BE2C (cell line): ENCODE data around the gene RAMP2.

Experiments
- DNase-seq: peaks from one replicate; pipeline ENCODE4 v3.0.0-alpha.2; 2020
- H3K27me3 ChIP-seq: fragments of 250-450 bp; sonication (Bioruptor Pico); 2 replicates; pipeline ENCODE4 v1.5.1; 2020; ENCODE audit warnings: mild to moderate bottlenecking
- H3K36me3 ChIP-seq: fragments of 250-450 bp; sonication (Bioruptor Pico); 2 replicates; pipeline ENCODE4 v1.5.1; 2020; ENCODE audit warnings: mild to moderate bottlenecking
- H3K4me1 ChIP-seq: fragments of 250-450 bp; sonication (Bioruptor Pico); 2 replicates; pipeline ENCODE4 v1.5.1; 2020
- H3K4me3 ChIP-seq: 2 replicates; pipeline ENCODE4 v1.5.1; 2011; ENCODE audit warnings: low read depth, low read length
- H3K9me3 ChIP-seq: fragments of 250-450 bp; sonication (Bioruptor Pico); 2 replicates; pipeline ENCODE4 v1.5.1; 2020
- TF ChIP-seq, protein P1 (sequence below): IDR thresholded peaks from 2 replicates; pipeline ENCODE4 v1.5.1; 2012; ENCODE audit warnings: mild to moderate bottlenecking, low read depth, low read length

Gene RAMP2

DNA sequence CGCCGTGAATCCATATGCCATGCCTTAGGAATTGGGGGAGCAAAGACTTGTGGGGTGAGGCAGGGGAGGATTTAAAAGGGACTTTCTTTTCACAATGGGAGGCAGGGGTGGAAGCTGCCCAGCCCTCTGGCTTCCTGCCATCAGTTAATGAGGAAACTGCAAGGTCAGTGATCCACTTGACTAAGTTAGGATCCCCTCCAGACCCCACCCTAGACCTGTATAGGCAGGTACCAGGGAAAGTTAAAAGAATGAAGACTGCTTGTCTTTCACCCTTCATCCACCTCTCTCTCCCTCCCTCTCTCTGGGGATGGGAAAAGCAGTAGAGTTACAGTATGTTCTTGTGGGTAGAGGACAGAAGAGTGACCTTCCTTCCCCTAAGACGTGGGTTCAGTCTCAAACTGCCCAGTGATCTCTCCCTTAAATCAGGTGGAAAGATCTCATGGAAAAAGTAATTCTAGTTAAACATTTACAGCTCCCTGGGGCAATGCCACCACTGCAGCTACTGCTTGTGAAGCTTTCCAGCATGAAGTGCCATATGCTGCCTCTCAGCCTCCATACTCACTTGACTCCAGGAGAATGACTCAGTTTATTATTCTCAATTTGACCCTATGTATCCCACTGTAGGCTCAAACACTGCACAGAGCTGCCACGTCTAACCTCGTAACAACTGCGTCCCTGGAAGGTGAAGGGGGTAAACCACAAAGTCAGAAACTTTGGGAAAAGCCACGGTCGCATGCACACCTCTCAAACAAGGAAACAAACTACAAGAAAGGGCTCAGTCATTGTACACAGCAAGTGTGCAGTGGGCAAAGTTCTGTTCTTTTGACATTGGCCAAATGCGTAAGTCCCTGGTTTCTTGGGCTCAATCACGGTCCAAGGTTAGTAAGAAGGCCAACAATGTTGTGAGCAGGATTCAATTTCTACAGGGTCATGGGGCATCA is 36.3 kb downstream of the RAMP2 start:
- Histone ChIP-seq H3K27me3 (peaks cover 8% of the 10 kb centered on the region), H3K4me3 (peak overlapping the region; percentile 95), H3K36me3 (no peaks in the 10 kb centered on the region), H3K4me1 (no peaks in the 10 kb centered on the region), H3K9me3 (peaks cover 6% of the 10 kb centered on the region)
- DNase-seq: no peak
- TF ChIP-seq, protein P1, sequence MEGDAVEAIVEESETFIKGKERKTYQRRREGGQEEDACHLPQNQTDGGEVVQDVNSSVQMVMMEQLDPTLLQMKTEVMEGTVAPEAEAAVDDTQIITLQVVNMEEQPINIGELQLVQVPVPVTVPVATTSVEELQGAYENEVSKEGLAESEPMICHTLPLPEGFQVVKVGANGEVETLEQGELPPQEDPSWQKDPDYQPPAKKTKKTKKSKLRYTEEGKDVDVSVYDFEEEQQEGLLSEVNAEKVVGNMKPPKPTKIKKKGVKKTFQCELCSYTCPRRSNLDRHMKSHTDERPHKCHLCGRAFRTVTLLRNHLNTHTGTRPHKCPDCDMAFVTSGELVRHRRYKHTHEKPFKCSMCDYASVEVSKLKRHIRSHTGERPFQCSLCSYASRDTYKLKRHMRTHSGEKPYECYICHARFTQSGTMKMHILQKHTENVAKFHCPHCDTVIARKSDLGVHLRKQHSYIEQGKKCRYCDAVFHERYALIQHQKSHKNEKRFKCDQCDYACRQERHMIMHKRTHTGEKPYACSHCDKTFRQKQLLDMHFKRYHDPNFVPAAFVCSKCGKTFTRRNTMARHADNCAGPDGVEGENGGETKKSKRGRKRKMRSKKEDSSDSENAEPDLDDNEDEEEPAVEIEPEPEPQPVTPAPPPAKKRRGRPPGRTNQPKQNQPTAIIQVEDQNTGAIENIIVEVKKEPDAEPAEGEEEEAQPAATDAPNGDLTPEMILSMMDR: no peak

DNA sequence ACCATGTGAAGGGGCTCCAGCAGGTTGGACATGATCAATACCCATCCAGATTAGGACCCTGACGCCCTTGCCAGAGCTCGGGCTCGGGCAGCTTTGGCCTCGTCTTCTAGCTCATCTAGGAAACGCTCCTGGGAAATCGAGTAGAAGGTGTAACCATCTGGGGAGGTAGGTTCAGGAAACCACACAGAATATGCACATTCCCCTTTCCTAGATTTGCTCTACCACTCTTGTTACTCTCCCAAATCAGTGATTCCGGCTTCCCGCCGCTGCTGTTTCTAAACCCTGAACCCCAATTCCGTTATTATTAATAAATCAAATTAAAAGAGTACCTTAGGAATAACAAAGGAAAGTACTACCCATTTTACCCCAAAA is 37.0 kb downstream of the RAMP2 start:
- peaks cover 15% of the 10 kb centered on the region for H3K27me3 ChIP-seq
- no peaks in the 10 kb centered on the region for H3K36me3 ChIP-seq
- H3K9me3 ChIP-seq: peaks cover 6% of the 10 kb centered on the region
- peak overlapping the region; percentile 95 for H3K4me3 ChIP-seq
- TF ChIP-seq, protein P1: no peak
- no peak for DNase-seq
- no peaks in the 10 kb centered on the region for H3K4me1 ChIP-seq

DNA sequence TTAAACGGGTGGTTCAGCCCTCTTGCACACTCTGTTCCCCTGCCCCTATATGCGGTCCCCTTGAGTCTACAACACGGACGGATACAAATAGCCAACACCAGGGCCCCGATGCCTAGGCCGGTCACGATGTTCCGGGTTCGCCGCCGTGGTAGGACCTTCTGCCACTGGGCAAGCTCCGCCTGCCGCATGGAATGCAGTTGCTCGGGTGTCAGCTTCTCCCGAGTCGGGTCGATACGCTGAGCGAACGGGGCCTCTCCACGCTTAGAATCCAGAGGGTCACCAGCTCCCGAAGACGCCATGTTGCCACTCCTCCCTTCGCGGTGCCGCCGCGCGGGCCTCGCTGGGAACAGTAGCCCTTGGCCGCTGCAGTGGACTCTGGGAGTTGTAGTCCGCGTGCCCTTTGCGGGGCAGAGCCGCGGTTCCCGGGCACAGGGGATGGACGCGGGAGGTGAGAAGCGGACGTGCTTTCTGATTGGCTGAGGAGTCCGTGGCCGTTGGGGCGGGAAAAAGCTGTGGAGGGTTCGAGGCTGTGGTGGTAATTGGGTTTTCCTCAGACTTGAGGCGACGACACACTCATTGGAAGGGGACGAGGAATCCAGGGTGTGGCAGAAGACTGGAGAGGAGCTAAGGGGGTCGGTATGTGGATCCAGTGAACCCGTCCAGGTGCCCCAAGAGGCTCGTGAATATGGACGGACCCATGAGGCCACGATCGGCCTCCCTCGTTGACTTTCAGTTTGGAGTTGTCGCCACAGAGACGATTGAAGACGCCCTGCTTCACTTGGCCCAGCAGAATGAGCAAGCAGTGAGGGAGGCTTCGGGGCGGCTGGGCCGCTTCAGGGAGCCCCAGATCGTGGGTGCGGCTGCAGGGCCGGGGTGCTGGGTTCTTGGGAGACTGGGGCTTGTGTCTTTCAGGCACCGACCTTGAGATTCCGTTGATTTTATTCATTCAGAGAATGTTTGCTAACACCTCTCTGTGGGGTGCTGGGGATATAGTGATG is 37.7 kb downstream of the RAMP2 start, which contains the start of the genes CNTD1 and COA3:
TSS of gene CNTD1 (plus strand) at position 479 of the 998 bp plus-strand sequence. CDS start at position 686, 207 bp downstream.
TSS of gene COA3 (minus strand) at position 322 of the 998 bp plus-strand sequence. CDS start at position 299, 23 bp downstream.
- Histone ChIP-seq H3K27me3 (peaks cover 18% of the 10 kb centered on the region), H3K9me3 (peaks cover 6% of the 10 kb centered on the region), H3K4me3 (peak within 1 kb of the TSS; percentile 95), H3K4me1 (no peaks in the 10 kb centered on the region), H3K36me3 (no peaks in the 10 kb centered on the region)
- peak; percentile 93 for DNase-seq
- TF ChIP-seq, protein P1: no peak

DNA sequence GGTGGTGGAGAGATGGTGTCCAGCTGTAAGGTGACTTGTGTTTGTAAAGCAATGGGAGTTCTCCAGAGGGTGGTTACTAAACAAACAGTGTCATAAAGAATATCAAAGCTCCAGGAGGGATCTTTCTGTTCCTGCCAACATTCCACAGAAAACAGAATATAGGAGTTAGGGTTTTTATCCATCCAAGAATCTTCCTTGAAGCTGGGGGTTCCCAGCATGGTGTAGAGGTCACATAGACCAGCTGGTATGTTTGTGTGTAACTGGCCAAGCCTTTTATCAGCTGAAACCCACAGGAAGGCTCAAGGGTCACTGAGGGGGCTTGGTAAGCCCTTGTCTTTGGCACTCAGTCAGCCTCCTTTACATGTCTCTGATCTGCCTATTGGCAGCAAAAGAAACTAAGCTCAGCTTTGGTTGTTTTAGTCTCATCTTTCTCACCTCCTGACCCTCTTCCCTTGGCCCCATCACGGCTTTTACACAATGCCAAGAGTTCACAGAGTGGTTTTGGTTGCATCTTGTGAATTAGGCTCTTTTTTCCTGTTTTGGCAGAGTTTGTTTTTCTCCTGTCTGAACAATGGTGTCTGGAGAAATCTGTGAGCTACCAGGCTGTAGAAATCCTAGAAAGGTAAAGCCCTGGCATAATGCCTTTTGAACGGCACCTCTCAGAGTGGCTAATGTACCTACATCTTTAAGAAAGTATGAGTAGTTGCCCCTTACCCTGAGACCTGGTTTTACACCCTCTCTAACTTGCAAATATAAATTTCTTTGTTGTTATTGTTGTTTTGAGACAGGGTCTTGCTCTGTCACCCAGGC is 42.3 kb downstream of the RAMP2 start:
- peaks cover 6% of the 10 kb centered on the region for H3K9me3 ChIP-seq
- no peaks in the 10 kb centered on the region for H3K36me3 ChIP-seq
- TF ChIP-seq, protein P1: no peak
- H3K4me3 ChIP-seq: no peak overlapping the region
- H3K4me1 ChIP-seq: no peaks in the 10 kb centered on the region
- no peak for DNase-seq
- H3K27me3 ChIP-seq: peaks cover 25% of the 10 kb centered on the region

DNA sequence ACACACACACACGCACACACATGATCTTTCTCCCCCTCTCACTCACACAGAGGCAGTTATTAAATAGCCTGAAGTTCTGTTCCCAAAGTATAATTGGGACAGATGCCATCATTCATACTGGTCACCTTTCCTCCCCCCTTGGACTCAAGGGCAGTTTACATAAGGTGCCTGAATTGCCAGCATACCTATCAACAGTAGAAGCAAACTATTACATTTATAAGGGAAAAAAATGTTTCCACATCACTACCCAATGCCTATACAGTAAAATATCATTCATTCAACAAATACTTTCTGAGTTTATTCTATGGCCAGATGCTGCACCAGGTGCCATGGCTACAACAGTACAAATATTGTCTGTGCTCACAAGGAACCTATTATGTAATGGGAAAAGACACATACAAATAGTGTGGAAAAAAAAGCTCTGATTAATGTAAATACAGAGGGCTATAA is 43.9 kb downstream of the RAMP2 start:
- H3K36me3 ChIP-seq: no peaks in the 10 kb centered on the region
- TF ChIP-seq, protein P1: no peak
- no peaks in the 10 kb centered on the region for H3K4me1 ChIP-seq
- peaks cover 25% of the 10 kb centered on the region for H3K27me3 ChIP-seq
- no peak for DNase-seq
- no peaks in the 10 kb centered on the region; the same call in 1 of the 2 replicates for H3K9me3 ChIP-seq
- H3K4me3 ChIP-seq: no peak overlapping the region
